Cardiac septum (tissue), 1 donor: ENCODE measurements around the gene PACC1. TPM values are rescaled to one million over a fixed set of nuclear protein-coding genes. Genes with fewer than 3 reads are reported as not detected.
"Not testable (repeated sequence)": the region's sequence is repeated elsewhere in the genome, so short reads cannot be mapped to it uniquely, and the experiment has no call there.

Experiments
- DNase-seq: peaks from one replicate; pipeline ENCODE4 v3.0.0-alpha.2; 2020; ENCODE audit warnings: low spot score
- intact Hi-C: fragments of 100-400 bp; cut with DNase I; formaldehyde crosslinking; loops from one replicate; pipeline ENCODE4 v1.14.0; 2022
- total RNA-seq: library from RNA; stranded (reverse); fragmentation: NEBNext Ultra II Directional; extraction: Animal tissue kit (Norgen Biotek cat#: 25700); gene quantifications from one replicate; pipeline ENCODE4 v1.2.1, GENCODE V29; 2021
- donor health status: DM: no; HTN: no; CAD: no.

PACC1 gene
- total RNA-seq, 1 donor from 2014 or later = 1.8 TPM

- DNase-seq = no peak
- intact Hi-C loops = no loop called here
These were observed 59.3 kb downstream of the PACC1 start for GRCh38 chr1:212355230-212355969.

- intact Hi-C loops = no loop called here
- no peak for DNase-seq
These were observed 60.2 kb downstream of the PACC1 start for GRCh38 chr1:212354464-212354863.

GRCh38 chr1:212353181-212353580 lies 61.5 kb downstream of the PACC1 start:
- intact Hi-C loops = no loop called here
- DNase-seq = no peak

GRCh38 chr1:212351588-212352362 lies 62.9 kb downstream of the PACC1 start:
- intact Hi-C loops = no loop called here
- no peak for DNase-seq

GRCh38 chr1:212346601-212347000 lies 68.1 kb downstream of the PACC1 start:
- no peak for DNase-seq
- intact Hi-C loops = no loop called here

- intact Hi-C loops = no loop called here
- DNase-seq = no peak
These were observed 69.8 kb downstream of the PACC1 start for GRCh38 chr1:212344905-212345304.

GRCh38 chr1:212341090-212341489 lies 73.6 kb downstream of the PACC1 start:
- intact Hi-C loops = no loop called here
- no peak for DNase-seq

- intact Hi-C loops = no loop called here
- no peak for DNase-seq
These were observed 85.6 kb downstream of the PACC1 start for GRCh38 chr1:212329105-212329504.

GRCh38 chr1:212328248-212328647 lies 86.4 kb downstream of the PACC1 start:
- intact Hi-C loops = no loop called here

GRCh38 chr1:212326541-212326940 lies 88.1 kb downstream of the PACC1 start:
- DNase-seq = no peak
- intact Hi-C loops = no loop called here

More at GRCh38 chr1:212328248-212328647, 86.4 kb downstream of the PACC1 start:
- no peak for DNase-seq

- intact Hi-C loops = no loop called here
- no peak for DNase-seq
These were observed 91.6 kb downstream of the PACC1 start for GRCh38 chr1:212323066-212323465.

- DNase-seq, intact Hi-C loops: not testable (repeated sequence)
These were observed 93.7 kb downstream of the PACC1 start for GRCh38 chr1:212321031-212321430.

- intact Hi-C loops = no loop called here
- no peak for DNase-seq
These were observed 96.8 kb downstream of the PACC1 start for GRCh38 chr1:212317916-212318315.

- DNase-seq = no peak
- intact Hi-C loops = no loop called here
These were observed 98.8 kb downstream of the PACC1 start for GRCh38 chr1:212315907-212316306.

- intact Hi-C loops = no loop called here
These were observed 99.5 kb downstream of the PACC1 start for GRCh38 chr1:212315184-212315583.

More at GRCh38 chr1:212315184-212315583, 99.5 kb downstream of the PACC1 start:
- DNase-seq = no peak

Other genes starting within 250 kb of the PACC1 start
- 68.1 TPM for gene PPP2R5A, start 129.5 kb downstream of the PACC1 start, total RNA-seq
- 116 TPM for gene NENF, start 18.0 kb upstream of the PACC1 start, total RNA-seq
- 16.2 TPM for gene ATF3, start 193.9 kb upstream of the PACC1 start, total RNA-seq